AG04450 (cell line): ENCODE results near the gene GABRR2. TPM values are rescaled to one million over a fixed set of nuclear protein-coding genes. Genes with fewer than 3 reads are reported as not detected.
A peak's percentile ranks its signal among the peaks of the same experiment; 100 is the strongest.
"Not testable (repeated sequence)": the region's sequence is repeated elsewhere in the genome, so short reads cannot be mapped to it uniquely, and the experiment has no call there.

ENCODE experiments used
- CTCF ChIA-PET: fragments of 300-600, 350-600 bp; formaldehyde crosslinking; extraction: SDS; loops from one replicate; lab custom pipeline; 2022; ENCODE audit warnings: antibody characterized with exemption, inconsistent platforms; lab: Charles Lee
- POLR2A ChIA-PET: fragments of 350-600 bp; formaldehyde crosslinking; extraction: SDS; loops from one replicate; lab custom pipeline; 2021; ENCODE audit warnings: antibody characterized with exemption, inconsistent platforms; lab: Yijun Ruan, JAX
- DNase-seq: peaks from one replicate; pipeline ENCODE4 v3.0.0-alpha.2; 2011; ENCODE audit warnings: low read depth, low spot score
- H3K27ac ChIP-seq: one replicate; pipeline ENCODE4 v1.5.1; 2012; ENCODE audit warnings: low read depth, low read length, control low read depth
- H3K27me3 ChIP-seq: one replicate; pipeline ENCODE4 v1.6.0; 2012; ENCODE audit warnings: low read length; ENCODE audit not compliant: control insufficient read depth, insufficient read depth
- H3K4me3 ChIP-seq: 2 replicates; pipeline ENCODE4 v1.5.1; 2011; ENCODE audit warnings: mild to moderate bottlenecking, low read depth, low read length, control low read depth
- H3K9me3 ChIP-seq: 2 replicates; pipeline ENCODE4 v1.5.1; 2012; ENCODE audit warnings: low read length; ENCODE audit not compliant: control insufficient read depth, insufficient read depth
- CTCF ChIP-seq: IDR thresholded peaks from 2 replicates; pipeline ENCODE4 v1.5.1; 2011; ENCODE audit warnings: low read depth, low read length, control low read depth, inconsistent platforms
- polyA plus RNA-seq: library from polyadenylated mRNA; depleted of rRNA; stranded (reverse); fragments of >200 nt; gene quantifications from 2 replicates; pipeline ENCODE4 v1.2.3, GENCODE V29; 2011

GABRR2 gene
- polyA plus RNA-seq, 1 experiment, result 0.12 TPM

- ChIA-PET POLR2A (no interaction called here), CTCF (interaction anchor here (0.6 to 7.0 kb wide), 12 partner anchors 49 to 267 kb away, joined by 3 to 130 read pairs (median 4); partner anchors contain the start of gene PNRC1)
- Histone ChIP-seq H3K27me3 (peaks cover 9% of the 10 kb centered on the region), H3K4me3 (no peak overlapping the region), H3K27ac (no peak overlapping the region), H3K9me3 (no peaks in the 10 kb centered on the region)
- peak; percentile 34 for DNase-seq
- peak; percentile 70 for TF ChIP-seq CTCF
These were observed 72.3 kb downstream of the GABRR2 start for GRCh38 chr6:89242574-89243330.

- CTCF ChIA-PET, result interaction anchor here (0.6 to 7.0 kb wide), 2 partner anchors 116 to 256 kb away, joined by 4 to 130 read pairs; no protein-coding TSS in a partner anchor
- POLR2A ChIA-PET, result interaction anchor here (0.6 kb wide), 1 partner anchor 590 kb away, joined by 3 read pairs; no protein-coding TSS in a partner anchor
- no peak overlapping the region for H3K4me3 ChIP-seq
- H3K27me3 ChIP-seq, result peaks cover 6% of the 10 kb centered on the region
- TF ChIP-seq CTCF, result peak; percentile 36; the same call in 1 of the 2 replicates
- no peak for DNase-seq
- peaks cover 6% of the 10 kb centered on the region; the same call in 1 of the 2 replicates for H3K9me3 ChIP-seq
- no peak overlapping the region for H3K27ac ChIP-seq
These were observed 75.8 kb downstream of the GABRR2 start for GRCh38 chr6:89239338-89239737.

- DNase-seq, result no peak
- Histone ChIP-seq H3K27ac (no peak overlapping the region), H3K4me3 (no peak overlapping the region), H3K27me3 (peaks cover 2% of the 10 kb centered on the region), H3K9me3 (peaks cover 6% of the 10 kb centered on the region; the same call in 1 of the 2 replicates)
- POLR2A ChIA-PET, result no interaction called here
- no peak for TF ChIP-seq CTCF
- CTCF ChIA-PET, result interaction anchor here (1.0 kb wide), 1 partner anchor 255 kb away, joined by 4 read pairs; no protein-coding TSS in a partner anchor
These were observed 77.9 kb downstream of the GABRR2 start for GRCh38 chr6:89237158-89237557.

GRCh38 chr6:89233605-89234004 is 81.5 kb downstream of the GABRR2 start:
- H3K27ac ChIP-seq, H3K4me3 ChIP-seq, H3K9me3 ChIP-seq, CTCF ChIA-PET, POLR2A ChIA-PET, H3K27me3 ChIP-seq, DNase-seq: not testable (repeated sequence)

GRCh38 chr6:89222712-89223039 is 92.4 kb downstream of the GABRR2 start:
- Histone ChIP-seq H3K27ac (no peak overlapping the region), H3K27me3 (no peaks in the 10 kb centered on the region), H3K9me3 (no peaks in the 10 kb centered on the region), H3K4me3 (no peak overlapping the region)
- ChIA-PET POLR2A (no interaction called here), CTCF (no interaction called here)
- TF ChIP-seq CTCF, result no peak
- no peak for DNase-seq
